ENCODE results near the gene SAE1.
"Not testable (repeated sequence)": the region's sequence is repeated elsewhere in the genome, so short reads cannot be mapped to it uniquely, and the experiment has no call there.

The SAE1 gene

GRCh38 chr19:47240996-47241918 lies 110.6 kb downstream of the SAE1 start:
- no peak for DNase-seq (ENCODE audit: low spot score)

- DNase-seq (ENCODE audit: low spot score): no peak
Measured at GRCh38 chr19:47241919-47242577, 111.4 kb downstream of the SAE1 start.

- no peak for DNase-seq (ENCODE audit: low spot score)
Measured at GRCh38 chr19:47243364-47243775, 112.7 kb downstream of the SAE1 start.

GRCh38 chr19:47243776-47244547 lies 113.3 kb downstream of the SAE1 start:
- peak; percentile 91 for DNase-seq (ENCODE audit: low spot score)

- DNase-seq (ENCODE audit: low spot score): peak; percentile 60
Measured at GRCh38 chr19:47247308-47247990, 116.8 kb downstream of the SAE1 start.

- DNase-seq (ENCODE audit: low spot score): not testable (repeated sequence)
Measured at GRCh38 chr19:47253016-47253415, 122.4 kb downstream of the SAE1 start.

GRCh38 chr19:47253467-47253881 lies 122.8 kb downstream of the SAE1 start:
- DNase-seq (ENCODE audit: low spot score): no peak

GRCh38 chr19:47253970-47254369 lies 123.3 kb downstream of the SAE1 start:
- no peak for DNase-seq (ENCODE audit: low spot score)

GRCh38 chr19:47255879-47256692 lies 125.5 kb downstream of the SAE1 start, which contains the start of gene CCDC9:
Gene CCDC9, plus strand, starts transcription at chr19:47256525. Its CDS starts 1,876 bp downstream, at chr19:47258401.
- peak; percentile 94 for DNase-seq (ENCODE audit: low spot score)

GRCh38 chr19:47256693-47257410 lies 126.2 kb downstream of the SAE1 start:
- peak; percentile 98 for DNase-seq (ENCODE audit: low spot score)

GRCh38 chr19:47257411-47258169 lies 127.0 kb downstream of the SAE1 start:
- no peak for DNase-seq (ENCODE audit: low spot score)

- no peak for DNase-seq (ENCODE audit: low spot score)
Measured at GRCh38 chr19:47258434-47258833, 127.8 kb downstream of the SAE1 start.

- DNase-seq (ENCODE audit: low spot score): no peak
Measured at GRCh38 chr19:47258895-47259555, 128.4 kb downstream of the SAE1 start.
